Suppressor macrophage treated with lipopolysaccharide for 4 hours (primary cell): ENCODE results near the gene SORCS1.

Experiments used
- DNase-seq: peaks from one replicate; pipeline ENCODE4 v3.0.0-alpha.2; 2020

Gene SORCS1

DNA sequence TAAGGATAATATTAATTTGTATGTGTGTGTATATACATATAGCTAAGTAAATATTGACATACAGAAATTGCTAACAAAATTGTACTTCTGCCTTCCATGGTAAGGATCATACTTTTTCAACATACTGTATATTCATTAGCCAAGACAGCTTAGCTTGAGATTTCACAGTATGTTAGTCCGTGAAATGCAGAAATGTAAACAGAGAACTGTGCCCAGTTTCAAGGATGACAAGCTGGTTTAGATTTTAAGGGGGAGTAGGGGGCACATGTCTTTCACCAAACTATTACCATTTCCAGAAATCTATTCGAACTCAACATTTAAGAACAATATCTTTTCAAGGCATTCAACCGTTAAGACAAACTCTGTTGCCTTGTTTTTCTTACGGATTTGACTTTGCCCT is 182.2 kb downstream of the SORCS1 start:
- DNase-seq = no peak

DNA sequence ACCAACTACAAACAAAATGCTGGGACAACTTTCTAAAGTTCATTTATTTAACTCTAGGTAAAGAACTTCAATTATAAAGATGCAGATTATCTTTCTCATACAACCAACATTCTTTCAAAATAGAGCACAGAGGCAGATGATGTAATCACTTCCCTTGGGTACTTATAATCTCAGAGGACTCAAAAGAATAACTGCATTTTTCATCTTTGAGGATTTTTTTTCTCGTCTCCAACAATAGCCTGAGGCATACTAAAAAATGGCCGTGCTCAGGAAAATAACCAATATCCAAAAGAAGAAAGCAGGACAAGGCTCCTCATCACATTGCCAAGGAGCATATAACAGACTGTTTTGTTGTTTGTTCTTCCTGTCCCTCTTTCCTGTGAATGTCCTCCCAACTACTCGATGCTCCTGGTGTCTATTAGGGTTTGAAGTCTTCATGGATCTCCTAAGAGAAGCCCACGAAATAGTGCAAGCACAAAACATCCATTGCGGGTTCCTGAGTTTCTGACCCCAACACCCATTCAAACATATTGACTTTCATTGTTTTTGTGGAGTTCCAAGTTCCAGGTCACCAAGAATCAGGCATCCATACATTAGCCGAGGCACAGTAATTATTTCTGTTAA is 182.9 kb downstream of the SORCS1 start:
- no peak for DNase-seq

- peak; percentile 25 for DNase-seq
These were observed 183.7 kb downstream of the SORCS1 start for GRCh38 chr10:106980495-106981451.

- DNase-seq = no peak
These were observed 185.8 kb downstream of the SORCS1 start for GRCh38 chr10:106978756-106979155.

DNA sequence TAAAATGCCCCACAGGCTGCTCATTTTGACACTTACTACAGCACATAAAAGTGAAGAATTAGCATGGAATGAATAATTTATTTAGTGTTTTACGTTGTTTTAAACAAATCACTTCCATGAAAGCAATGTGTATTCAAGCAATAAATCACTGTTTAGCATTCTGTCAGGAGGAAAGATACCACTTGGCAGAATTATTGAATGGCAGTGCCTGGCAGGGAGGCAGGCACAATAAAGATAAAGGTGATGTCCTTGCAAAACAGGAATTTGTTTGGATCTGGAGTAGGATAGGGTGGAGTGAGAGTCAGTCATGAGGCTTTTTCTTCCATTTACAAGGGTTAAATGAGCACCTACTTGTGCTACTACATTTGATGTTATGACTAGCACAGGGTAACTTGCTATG is 190.8 kb downstream of the SORCS1 start:
- no peak for DNase-seq

DNA sequence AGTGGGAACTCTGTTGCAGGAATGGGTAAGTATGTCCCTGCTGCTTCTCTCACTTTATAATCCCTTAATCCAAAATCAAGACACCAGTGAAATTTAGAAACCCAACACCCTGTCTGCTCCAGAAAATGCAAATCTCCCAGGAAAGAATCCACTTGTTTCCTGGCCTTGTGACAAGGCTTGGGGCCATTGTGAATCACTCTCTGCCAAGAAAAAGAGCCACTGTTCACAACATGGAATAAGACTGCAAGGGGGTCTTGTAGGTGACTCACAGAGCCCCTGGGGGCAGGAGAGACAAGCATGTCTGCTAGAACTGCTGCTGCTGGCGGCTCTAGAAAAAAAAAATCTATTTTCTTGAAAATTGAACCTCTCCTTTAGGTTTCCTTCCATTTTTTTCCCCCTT is 191.2 kb downstream of the SORCS1 start:
- no peak for DNase-seq

GRCh38 chr10:106972381-106972780 is 192.1 kb downstream of the SORCS1 start:
- DNase-seq = no peak

DNA sequence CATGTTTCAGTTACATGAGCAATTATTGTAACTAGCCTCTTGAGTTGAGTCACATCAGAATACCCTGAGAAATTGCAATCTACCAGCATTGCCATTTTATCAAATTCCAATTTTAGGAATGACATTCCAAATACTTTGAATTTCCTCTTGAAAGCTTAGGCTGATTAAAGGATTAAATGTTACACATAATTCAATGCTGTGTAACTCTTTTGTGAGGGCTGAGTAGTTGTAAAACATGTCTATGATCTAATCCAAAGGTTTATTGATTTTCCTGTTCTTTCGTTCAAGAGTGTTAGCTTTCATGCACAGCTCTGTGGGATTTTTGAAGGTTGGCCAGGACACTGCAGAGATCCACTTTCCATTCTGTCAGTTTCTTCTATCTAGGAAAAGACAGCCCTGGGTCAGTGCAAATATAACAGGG is 193.1 kb downstream of the SORCS1 start:
- no peak for DNase-seq

GRCh38 chr10:106967452-106967851 is 197.1 kb downstream of the SORCS1 start:
- no peak for DNase-seq

GRCh38 chr10:106960812-106961211 is 203.7 kb downstream of the SORCS1 start:
- no peak for DNase-seq

DNA sequence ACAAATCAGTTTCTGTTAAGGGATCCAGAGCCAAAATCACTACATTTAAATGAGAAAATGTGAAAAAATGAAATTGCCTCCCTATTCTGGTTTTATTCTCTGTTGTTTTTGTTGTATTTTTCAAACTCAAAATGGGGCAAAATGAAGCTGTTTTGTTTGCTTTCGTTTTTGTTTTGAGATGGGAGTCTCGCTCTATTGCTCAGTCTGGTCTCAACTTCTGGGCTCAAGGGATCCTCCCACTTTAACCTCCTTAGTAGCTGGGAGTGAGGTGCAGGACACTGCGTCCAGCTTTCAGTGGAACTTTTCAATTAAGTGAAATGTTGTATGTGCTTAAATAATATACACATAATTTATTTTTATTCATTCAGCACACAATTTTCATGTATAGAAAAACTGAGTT is 205.0 kb downstream of the SORCS1 start:
- peak; percentile 47 for DNase-seq

- DNase-seq = peak; percentile 66
These were observed 205.7 kb downstream of the SORCS1 start for GRCh38 chr10:106958589-106959361.

DNA sequence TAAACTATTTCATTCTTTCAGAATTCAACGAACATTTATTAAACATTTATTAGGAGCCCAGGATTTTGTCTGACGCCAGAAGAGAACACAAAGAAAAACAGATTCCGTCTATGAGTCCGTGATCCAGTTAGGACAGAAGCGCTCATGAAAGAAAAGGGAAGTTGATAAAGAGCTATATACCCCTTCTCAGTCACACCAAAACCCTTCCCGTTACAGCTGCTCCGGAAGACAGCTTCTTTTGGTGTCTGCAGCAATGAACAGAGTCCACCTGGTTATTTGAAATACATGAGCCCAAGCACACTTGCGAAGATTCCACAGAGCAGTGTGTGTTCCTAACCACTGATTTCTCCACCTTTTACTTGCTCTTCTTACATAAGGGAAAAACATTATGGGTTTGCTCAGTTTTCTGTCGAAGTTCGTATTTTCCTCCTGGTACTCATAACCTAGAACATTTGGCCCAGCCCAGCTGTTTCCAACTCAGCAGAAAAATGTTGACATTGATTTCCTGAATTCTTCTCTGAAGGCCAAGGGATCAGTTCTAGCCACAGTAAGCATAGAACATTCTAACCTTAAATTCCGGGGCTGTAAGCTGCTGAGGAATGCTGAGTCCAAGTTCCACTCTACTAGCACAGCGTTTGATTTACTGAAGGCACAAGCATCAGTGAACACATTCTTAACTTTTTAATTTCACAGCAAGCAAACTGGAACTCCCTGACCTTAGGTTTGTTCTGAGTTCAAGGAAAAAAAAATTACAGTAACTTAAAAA is 206.5 kb downstream of the SORCS1 start:
- peak; percentile 73 for DNase-seq

DNA sequence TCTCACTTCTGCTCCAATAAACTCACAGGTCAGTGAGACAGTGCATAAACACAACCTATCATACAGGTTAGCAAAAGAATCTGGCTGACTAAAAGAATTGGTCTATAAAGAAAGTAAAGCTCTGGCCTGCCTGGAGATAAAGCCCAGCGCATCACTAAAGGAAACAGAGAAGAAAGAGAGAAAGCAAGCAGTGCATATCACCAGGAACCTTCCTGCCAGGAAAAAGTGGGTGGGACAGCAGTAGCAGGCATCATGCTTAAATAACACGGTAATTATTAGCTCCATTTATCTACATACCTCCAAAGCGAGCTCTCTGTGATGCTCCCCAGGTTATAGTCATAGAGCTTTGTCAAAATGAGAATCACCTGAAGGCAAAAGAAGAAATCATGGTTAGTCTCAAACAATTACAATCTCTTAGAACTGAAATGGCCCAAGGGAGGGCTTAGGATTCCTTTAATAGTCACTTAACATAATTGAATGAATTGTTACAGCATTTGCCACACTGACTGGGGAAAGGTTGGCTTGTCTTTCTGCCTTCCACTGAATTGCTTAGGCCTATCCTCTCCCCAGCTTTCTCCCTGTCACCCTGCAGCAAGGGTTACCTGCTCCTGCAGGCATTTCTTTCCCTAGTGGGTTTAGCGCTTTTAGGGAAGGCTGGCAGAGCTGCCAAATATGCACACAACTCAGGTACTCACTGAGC is 208.1 kb downstream of the SORCS1 start:
- DNase-seq = no peak

- no peak for DNase-seq
These were observed 209.4 kb downstream of the SORCS1 start for GRCh38 chr10:106955133-106955532.

- DNase-seq = no peak
These were observed 212.5 kb downstream of the SORCS1 start for GRCh38 chr10:106952033-106952432.

GRCh38 chr10:106949680-106950478 is 214.6 kb downstream of the SORCS1 start:
- DNase-seq = no peak

- DNase-seq = no peak
These were observed 216.9 kb downstream of the SORCS1 start for GRCh38 chr10:106947643-106948042.

- peak; percentile 30 for DNase-seq
These were observed 222.4 kb downstream of the SORCS1 start for GRCh38 chr10:106942035-106942662.

GRCh38 chr10:106941297-106942034 is 223.0 kb downstream of the SORCS1 start:
- peak; percentile 22 for DNase-seq
